UCSD-AML1 (cell line): ENCODE results near the gene OR2AT4.
"Not testable (repeated sequence)": the region's sequence is repeated elsewhere in the genome, so short reads cannot be mapped to it uniquely, and the experiment has no call there.

Experiments
- DNase-seq: peaks from one replicate; lab custom pipeline; 2025; ENCODE audit not compliant: unreplicated experiment; lab: John Stamatoyannopoulos, UW

The OR2AT4 gene

DNA sequence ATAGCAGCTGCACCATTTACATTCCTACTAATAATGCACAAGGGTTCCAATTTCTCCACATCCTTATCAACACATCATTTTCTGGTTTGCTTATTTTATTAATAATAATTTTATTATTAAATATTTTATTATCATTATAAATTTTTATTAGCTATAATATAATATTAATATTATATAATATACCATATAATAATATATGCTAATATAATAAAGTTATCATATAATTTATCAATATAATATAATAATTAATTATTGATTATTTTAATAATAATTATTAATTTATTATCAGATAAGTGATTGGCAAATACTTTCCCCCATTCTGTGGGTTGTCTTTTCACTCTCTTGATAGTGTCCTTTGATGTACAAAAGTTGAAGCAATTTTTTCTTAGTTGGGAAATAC, 27.7 kb downstream of the OR2AT4 start:
- DNase-seq: no peak

- no peak for DNase-seq
Observed at GRCh38 chr11:75068559-75068958, 28.1 kb downstream of the OR2AT4 start.

DNA sequence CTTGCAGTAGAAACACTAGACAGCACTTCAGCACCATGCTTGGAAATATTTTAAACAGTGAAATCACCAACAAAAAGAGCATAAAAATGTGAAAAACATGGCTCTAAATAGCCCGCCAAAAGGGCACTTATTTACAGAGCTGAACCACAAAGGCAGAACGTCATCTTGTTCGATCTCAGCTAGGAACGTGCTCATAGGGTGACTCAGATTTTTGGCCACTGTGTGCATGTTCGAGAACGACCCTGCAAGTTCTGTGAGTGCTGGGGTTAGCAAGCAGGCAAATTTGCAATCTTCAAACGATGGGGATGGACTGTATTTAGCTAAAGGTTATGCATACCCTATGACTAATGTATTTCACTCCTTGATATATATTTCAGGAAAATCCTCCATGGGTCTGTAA, 30.6 kb downstream of the OR2AT4 start:
- no peak for DNase-seq

- no peak for DNase-seq
Observed at GRCh38 chr11:75063741-75064314, 32.8 kb downstream of the OR2AT4 start.

- DNase-seq: no peak
Observed at GRCh38 chr11:75059299-75059698, 37.4 kb downstream of the OR2AT4 start.

- DNase-seq: no peak
Observed at GRCh38 chr11:75056814-75057213, 39.9 kb downstream of the OR2AT4 start.

- no peak for DNase-seq
Observed at GRCh38 chr11:75055511-75055910, 41.2 kb downstream of the OR2AT4 start.

DNA sequence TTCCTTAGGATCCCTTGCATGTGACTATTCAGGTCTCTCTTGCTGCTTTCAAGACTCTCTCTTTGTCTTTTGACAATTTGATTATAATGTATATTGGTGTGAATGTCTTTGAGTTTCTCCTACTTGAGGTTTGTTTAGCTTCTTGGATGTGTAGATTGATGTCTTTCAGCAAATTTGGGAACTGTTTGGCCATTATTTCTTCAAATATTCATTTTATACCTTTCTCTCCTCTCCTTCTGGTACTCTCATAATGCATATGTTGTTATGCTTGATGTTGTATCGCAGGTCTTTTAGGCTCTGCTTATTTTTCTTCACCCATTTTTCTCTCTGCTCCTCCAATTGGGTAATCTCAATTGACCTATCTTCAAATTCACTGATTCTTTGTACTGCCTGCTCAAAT, 44.2 kb downstream of the OR2AT4 start:
- DNase-seq: no peak

DNA sequence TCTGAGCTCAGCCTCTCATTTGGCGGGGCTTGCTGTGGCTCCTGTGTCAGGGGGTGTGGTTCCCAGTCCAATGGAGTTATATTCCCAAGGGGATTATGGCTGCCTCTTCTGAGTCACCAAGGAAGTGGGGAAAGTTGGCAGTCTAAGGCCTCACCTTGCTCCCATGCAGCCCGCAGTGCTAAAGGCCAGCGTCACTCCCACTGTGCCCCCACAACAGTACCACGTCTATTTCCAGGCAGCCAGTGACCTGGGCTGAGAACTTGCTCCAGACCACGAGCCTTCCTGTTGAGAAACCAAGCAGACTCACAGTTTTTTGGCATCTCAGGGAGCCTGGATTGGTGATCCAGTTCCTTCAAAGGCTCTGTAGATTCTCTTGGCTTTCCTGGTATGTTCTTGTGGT, 45.6 kb downstream of the OR2AT4 start:
- DNase-seq: no peak

DNA sequence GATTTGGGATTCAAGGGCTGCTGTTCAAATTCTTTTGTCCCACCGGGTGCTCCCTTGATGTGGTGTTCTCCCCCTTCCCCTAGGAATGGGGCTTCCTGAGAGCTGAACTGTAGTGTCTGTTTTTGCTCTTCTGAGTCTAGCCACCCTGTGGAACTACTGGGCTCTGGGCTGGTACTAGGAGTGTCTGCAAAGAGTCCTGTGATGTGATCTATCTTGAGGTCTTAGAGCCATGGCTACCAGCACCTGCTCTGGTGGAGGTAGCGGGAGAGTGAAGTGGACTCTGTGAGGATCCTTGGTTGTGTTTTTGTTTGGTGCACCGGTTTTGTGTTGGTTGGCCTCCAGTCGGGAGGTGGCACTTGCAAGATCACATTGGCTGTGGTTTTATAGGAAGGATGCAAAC, 46.2 kb downstream of the OR2AT4 start:
- DNase-seq: no peak

- DNase-seq: not testable (repeated sequence)
Observed at GRCh38 chr11:75049501-75050266, 47.0 kb downstream of the OR2AT4 start.

DNA sequence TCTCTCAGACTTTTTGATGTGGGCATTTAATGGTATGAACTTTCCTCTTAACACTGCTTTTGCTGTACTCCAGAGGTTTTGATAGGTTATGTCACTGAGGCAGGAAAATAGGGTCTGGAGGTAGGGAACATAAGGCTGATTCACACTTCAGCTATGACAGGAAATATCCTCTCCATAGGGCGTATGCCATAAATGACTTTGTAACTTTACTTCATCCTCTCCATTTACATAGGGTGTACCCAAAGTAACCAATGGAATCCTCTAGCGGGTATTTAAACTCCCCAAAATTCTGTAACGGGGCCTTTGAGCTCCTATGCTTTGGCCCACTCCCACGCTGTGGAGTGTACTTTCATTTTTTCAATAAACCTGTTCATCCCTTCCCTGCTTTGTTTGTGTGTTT, 49.5 kb downstream of the OR2AT4 start:
- no peak for DNase-seq

GRCh38 chr11:75046668-75047067, 50.0 kb downstream of the OR2AT4 start:
- not testable (repeated sequence) for DNase-seq

- DNase-seq: not testable (repeated sequence)
Observed at GRCh38 chr11:75044381-75045170, 52.1 kb downstream of the OR2AT4 start.

GRCh38 chr11:75041821-75042220, 54.9 kb downstream of the OR2AT4 start:
- not testable (repeated sequence) for DNase-seq

GRCh38 chr11:75041263-75041662, 55.4 kb downstream of the OR2AT4 start:
- DNase-seq: no peak

DNA sequence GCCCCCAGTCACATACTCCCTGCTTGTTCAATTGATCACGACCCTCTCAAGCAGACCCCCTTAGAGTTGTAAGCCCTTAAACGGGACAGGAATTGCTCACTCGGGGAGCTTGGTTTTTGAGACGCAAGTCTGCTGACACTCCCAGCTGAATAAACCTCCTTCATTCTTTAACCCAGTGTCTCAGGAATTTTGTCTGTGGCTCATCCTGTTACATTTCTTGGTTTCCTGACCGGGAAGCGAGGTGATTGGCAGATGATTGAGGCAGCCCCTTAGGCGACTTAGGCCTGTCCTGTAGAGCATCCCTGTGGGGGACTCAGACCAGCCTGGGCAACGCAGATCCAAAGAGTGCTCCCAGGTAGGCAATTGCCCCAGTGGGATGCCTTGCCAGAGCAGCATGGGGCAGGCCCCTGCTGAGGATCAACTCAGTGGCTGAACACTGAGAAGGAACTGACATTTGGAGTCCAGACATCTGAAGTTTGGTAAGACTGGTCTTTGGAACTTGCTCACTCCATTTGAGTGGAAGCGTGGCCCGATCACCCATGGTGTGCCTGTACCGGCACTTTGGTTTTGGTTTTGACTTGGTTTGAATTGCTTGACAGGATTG, 56.4 kb downstream of the OR2AT4 start:
- DNase-seq: no peak

DNA sequence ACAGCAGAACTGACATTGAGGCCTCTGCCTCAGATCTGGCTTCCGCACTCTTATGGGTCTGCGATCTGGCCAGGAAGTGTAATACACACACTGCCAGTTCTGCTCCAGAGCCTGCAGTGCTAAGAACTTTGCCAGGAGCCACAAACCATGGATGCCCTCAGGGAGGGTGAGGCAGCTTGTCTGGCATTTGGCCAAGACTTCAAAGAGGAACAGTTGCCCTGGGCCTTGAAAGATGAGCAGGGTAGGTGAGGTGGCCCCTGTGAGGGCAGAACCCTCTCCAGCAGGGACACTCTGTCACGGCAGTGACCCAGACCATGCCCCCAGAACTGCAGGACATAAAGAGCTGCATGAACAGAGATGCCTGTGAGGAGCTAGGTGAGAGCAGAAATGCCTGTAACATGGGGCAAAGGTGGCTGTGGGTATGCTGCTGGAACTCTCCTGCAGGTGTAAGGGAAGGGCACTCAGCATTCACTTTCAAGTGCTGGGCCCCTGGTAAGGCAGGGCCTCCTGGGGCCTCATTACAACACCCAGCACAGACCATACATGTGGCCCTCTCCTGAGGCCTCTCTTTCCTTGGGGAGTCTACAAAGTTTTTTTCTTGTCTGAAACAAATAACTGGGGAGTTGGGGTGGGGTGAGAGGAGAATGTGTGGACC, 60.6 kb downstream of the OR2AT4 start:
- no peak for DNase-seq

GRCh38 chr11:75035256-75035655, 61.4 kb downstream of the OR2AT4 start:
- DNase-seq: no peak

DNA sequence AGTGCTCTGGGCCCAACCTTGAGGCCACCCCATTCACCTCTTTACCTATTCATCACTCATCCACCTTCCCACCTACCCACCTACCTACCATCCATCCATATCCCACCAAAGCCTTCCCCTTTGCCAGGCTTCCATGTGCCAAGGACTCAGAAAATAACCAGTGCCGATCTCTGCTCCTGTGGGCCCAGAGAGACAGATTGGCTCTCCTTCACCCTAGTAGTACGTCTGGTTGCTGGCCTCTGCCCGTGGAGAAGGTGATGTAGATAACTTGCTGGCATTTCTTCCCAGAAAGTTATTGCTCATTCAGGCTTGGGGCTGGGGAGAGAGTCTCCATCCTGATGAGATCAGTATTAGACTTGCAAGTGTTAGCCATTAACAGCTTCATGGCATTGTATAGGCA, 62.8 kb downstream of the OR2AT4 start:
- no peak for DNase-seq

- DNase-seq: no peak
Observed at GRCh38 chr11:75032550-75032935, 64.1 kb downstream of the OR2AT4 start.
